GM18508 (cell line): ENCODE results near the gene DLX6.

Experiments
- ATAC-seq: cut with Tn5 transposase; IDR thresholded peaks from one replicate; pipeline ENCODE4 v1.9.1; 2021; ENCODE audit warnings: moderate number of reproducible peaks; ENCODE audit not compliant: insufficient read depth, unreplicated experiment

The DLX6 gene

GRCh38 chr7:97009753-97010732, 4.7 kb downstream of the DLX6 start:
- ATAC-seq: no peak

GRCh38 chr7:97011104-97011503, 5.8 kb downstream of the DLX6 start:
- no peak for ATAC-seq

- no peak for ATAC-seq
Measured at GRCh38 chr7:97011536-97012364, 6.4 kb downstream of the DLX6 start.

- no peak for ATAC-seq
Measured at GRCh38 chr7:97012365-97013133, 7.2 kb downstream of the DLX6 start.

GRCh38 chr7:97013134-97013844, 7.9 kb downstream of the DLX6 start:
- no peak for ATAC-seq

- ATAC-seq: no peak
Measured at GRCh38 chr7:97013845-97014134, 8.4 kb downstream of the DLX6 start.

GRCh38 chr7:97014145-97014750, 8.9 kb downstream of the DLX6 start:
- ATAC-seq: no peak

- ATAC-seq: no peak
Measured at GRCh38 chr7:97015279-97015678, 9.9 kb downstream of the DLX6 start.

GRCh38 chr7:97015756-97016380, 10.5 kb downstream of the DLX6 start:
- ATAC-seq: no peak

- ATAC-seq: no peak
Measured at GRCh38 chr7:97016381-97017191, 11.2 kb downstream of the DLX6 start.

- no peak for ATAC-seq
Measured at GRCh38 chr7:97017192-97018125, 12.1 kb downstream of the DLX6 start.

- ATAC-seq: no peak
Measured at GRCh38 chr7:97018126-97018601, 12.8 kb downstream of the DLX6 start.

- ATAC-seq: no peak
Measured at GRCh38 chr7:97018791-97019531, 13.6 kb downstream of the DLX6 start.

- no peak for ATAC-seq
Measured at GRCh38 chr7:97019710-97020225, 14.4 kb downstream of the DLX6 start.

- ATAC-seq: no peak
Measured at GRCh38 chr7:97020601-97020995, 15.2 kb downstream of the DLX6 start.

GRCh38 chr7:97020996-97021746, 15.8 kb downstream of the DLX6 start:
- no peak for ATAC-seq
